CD4-positive, alpha-beta T cell treated with Interleukin-4 for 1 hour (primary cell): Measurements from ENCODE around the gene TSPAN18.
A peak's percentile ranks its signal among the peaks of the same experiment; 100 is the strongest.

Experiments
- DNase-seq, 2 donors: peaks; one replicate each; pipeline ENCODE4 v3.0.0-alpha.2; 2020 to 2022

The TSPAN18 gene, protein sequence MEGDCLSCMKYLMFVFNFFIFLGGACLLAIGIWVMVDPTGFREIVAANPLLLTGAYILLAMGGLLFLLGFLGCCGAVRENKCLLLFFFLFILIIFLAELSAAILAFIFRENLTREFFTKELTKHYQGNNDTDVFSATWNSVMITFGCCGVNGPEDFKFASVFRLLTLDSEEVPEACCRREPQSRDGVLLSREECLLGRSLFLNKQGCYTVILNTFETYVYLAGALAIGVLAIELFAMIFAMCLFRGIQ

DNA sequence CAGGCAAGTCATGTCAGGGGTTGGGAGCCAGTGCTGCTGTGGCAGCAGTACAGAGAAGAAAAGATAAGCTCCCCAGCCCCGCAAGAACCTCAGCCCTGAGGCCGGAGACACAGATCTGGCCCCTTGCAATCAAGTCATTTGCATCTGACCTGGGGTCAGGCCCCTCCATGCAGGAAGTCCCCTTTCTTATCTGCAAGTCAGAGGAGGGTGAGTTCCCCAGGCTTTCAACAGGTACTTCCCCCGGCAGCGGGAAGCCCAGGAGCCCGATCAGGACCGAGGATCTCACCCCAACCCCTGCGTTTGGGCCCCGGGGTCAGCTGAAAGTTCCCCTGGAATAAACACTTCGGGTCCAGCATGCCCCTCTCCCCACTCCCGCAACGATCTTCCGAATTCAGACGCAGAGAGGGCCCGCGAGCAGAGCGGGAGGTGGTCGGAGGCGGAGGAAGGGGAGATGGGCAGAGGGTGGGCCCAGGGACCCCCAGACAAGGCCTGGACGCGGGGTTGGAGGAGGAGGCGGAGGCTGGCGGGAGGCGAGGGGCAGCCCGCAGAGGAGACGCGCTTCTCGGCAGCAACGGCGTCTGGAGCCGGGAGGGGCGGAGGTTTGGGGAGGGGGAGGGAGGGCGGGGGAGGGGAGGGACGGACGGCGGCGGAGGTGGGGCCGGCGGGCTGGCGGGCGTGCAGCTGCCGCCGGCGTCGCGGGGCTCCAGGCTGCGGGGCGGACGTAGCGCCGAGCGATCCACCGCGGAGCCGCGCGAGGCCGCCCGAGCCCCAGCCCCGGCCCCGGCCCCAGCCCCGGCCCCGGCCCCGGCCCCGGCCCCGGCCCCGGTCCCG lies at the start of gene TSPAN18:
Gene TSPAN18 (plus strand): TSS at position 680 of the 831 bp plus-strand sequence. CDS start 179,455 bp downstream, outside the sequence.
- peak; percentile 23 to 57 for DNase-seq

DNA sequence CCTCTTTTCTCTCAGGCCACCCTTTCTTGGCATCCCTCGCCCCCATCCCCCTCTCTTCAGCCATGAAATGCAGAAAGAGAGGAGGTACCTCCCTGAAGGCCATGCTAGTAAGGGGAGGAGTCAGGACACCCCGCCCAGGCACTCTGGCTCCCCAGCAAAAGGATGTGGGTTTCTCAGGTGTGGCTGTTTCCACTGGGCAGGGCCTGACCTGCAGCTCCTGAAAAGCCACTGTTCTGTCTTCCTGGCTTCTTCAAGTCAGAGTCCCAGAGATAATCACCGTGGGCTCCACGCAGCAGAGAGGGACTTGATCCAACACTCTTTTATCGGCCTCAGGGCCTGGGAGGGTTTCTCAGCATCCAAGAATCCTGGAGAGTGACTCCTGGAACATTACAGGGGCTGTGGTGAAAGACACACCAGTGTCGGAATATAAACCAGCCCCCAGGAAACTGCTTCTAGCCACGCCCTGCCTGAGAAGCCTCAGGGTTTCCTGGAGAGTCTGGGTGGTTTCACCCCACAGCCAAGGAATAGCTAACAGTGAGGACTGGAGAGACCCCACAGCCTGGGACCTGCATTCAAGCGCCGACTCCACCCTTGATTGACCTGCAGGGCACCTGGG lies 45.7 kb upstream of the TSPAN18 start:
- DNase-seq: peak; percentile 43 to 71

DNA sequence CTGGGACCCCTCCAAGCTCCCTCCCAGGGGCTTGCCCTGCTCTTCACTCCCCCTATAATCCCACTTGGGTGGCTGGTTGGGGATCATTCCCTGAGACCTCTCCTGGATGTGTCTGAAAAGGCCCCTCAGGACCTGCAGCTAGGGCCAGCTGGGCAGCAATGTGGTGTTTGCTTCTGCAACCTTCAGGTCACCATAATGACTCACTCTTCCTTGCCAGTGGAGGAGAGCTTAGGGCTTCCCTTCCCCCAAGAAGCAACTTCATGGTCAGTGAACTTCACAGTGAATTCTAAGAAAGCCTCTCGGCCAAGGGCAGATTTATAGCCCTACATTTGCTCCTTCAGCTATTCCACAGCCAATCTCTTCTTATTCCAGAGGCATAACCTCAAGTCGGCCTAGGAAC lies 45.1 kb upstream of the TSPAN18 start:
- no peak for DNase-seq

DNA sequence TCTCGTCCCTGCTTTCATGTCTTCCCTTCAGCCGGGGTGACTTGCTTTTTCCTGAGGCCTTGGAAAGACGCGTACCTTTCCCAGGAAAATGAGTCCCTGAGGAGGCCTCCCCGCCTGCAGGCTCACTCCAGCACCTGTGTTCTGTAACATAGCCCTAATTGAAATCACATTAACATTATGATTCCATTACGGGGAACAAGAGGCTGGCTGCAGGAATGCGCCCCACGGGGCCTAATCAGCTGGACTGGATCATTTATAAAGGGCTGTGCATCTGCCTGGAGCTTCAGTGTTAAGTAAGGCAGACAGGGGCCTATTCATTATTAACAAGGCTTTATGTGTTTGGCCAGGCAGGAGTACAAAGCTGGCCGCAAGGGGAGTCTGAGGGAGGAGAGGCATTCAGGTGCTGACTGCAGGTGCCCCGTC lies 41.9 kb upstream of the TSPAN18 start:
- DNase-seq: no peak

DNA sequence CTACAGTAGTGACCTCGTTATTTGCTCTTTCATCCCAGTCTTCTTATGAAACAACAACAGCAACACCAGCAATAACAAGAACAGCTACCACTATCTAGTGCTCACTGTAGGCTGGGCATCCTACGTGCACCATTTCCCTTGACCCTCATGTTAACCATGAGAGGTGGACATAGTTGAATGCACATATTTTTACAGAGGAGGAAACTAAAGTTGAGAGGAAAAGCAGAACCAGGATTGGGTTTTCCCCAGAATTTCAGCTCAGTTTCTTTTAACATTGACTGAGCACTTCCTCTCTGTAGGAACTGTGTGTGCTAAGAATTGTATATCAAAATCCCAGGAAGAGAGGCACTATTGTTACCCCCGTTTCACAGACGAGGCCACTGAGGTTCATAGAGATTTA lies 39.4 kb upstream of the TSPAN18 start:
- DNase-seq: no peak

DNA sequence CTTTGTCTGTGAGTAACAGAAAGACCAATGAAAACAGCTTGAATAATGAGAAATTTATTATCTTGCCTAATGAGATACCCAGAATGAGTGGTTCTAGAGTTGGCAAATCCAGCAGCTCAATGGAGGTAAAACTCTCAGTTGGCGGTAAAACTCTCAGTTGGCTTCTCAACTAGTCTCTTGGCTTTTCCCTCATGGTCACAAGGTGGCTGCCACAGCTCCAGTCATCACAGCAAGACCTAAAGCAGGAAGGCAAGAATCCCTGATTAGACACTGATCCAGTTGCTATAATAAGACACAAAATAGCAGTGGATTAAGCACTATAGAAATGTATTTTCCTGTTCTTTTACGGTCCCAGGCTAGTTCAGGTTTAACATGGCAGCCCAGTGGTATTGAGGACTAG lies 37.5 kb upstream of the TSPAN18 start:
- DNase-seq: no peak

DNA sequence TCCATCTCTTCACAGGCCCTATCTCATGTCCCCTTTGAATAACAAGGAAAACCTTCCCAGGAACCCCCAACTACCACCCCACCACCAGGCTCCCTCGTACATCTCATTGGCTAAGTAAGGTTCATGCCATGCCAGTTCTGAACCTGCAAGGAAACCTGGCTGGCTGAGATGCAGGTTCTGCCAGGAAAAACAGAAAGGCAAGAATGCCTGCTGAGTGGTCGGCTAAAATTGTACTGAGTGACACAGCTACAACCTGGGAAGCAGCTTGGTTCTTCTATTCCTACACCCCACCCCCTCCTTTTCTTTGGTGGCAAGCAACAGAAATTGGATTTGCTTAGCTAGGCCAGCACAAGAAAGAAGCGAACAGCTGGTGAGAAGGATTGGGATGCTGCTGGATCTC lies 36.1 kb upstream of the TSPAN18 start:
- DNase-seq: no peak

DNA sequence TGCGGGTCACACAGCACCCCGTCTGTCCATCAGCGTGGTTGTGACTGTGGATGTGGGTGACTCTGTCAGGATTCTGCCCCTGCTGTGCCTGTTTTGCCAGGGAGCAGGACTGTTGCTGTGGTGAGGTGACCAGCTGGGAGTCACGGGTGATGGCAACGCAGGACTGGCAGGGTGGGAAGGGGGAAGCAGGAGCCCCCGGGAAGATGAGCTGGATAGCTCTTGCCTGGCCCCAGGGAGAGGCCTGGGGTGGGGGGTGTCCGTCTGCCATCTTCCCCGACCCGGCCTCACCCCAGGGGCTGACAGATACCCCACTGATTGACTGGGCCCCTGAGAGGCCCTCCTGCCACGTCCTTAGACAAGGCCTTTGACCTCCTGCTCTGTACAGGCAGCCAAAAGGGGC lies 34.3 kb upstream of the TSPAN18 start:
- DNase-seq: no peak

DNA sequence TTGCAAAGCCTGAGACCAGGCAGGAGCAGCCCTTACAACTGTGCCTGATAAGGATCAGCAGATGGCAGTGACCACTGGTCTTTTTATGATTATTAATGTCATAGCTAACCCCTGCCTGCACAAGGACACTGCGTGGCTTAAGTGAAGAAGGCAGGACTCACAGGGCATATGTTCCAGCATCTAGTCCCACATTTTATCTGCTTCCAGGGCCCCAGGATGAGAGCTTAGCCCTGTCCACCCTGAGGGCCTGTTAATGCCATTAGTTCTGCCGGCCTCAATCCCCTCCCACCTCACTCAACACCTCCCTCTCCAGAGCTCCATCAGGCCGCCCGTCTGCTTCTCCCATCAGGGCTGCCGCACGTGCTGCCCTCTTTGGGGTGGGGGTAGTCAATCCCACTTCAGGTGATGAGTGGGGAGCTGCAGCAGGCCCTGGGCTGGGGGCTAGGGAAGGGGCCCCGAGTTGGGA lies 33.1 kb upstream of the TSPAN18 start:
- DNase-seq: no peak

DNA sequence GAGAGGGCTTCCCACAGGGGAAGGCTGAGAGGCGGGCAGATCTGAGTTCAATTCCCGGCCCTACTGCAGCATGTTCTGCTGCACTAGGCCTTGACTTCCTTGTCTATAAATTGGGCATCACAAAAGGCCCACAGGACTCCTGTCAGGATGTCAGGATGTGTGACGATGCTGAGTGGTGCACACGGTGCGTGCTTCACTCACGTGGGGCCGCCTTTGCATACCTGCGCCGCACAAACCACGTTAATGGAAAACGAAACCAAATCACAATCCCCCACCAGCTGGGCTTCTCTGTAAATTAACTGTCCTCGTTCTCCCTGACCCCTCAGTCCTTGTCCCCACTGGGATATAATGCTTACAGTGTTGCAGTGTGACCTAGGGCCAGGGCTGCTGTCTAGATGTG lies 32.3 kb upstream of the TSPAN18 start:
- DNase-seq: peak in 1 of 2 donors; percentile 24

DNA sequence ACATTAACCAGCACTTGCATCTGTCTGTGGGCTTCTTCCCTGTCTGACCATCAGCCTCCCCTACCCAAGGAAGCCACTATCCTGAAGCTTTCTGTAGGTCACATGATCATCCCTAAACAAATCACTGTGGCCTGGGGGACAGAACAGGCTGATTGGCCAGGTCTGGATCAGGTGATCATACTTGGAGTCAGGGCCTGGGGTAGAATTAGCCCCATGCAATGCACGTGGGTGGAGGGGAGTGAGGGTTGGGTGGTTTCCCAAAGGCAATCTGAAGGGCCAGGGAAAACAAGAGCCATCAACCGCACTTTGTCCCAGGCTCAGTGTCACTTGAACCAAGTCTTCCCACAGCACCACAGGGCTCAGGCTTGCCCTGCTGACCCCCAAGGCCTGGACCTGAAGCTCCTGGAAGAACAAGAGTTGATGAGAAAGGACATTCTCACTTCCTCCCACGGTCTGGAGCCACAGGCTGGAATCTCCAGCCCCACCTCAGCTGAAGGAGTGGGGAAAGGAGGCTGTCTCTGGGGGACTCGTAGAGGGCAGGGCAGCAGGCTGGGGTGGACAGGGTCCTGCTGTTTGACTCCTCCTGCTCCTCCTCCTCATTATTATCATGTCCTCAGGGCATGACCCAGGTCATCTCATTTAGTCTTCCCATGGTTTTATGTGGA lies 31.5 kb upstream of the TSPAN18 start:
- no peak for DNase-seq

DNA sequence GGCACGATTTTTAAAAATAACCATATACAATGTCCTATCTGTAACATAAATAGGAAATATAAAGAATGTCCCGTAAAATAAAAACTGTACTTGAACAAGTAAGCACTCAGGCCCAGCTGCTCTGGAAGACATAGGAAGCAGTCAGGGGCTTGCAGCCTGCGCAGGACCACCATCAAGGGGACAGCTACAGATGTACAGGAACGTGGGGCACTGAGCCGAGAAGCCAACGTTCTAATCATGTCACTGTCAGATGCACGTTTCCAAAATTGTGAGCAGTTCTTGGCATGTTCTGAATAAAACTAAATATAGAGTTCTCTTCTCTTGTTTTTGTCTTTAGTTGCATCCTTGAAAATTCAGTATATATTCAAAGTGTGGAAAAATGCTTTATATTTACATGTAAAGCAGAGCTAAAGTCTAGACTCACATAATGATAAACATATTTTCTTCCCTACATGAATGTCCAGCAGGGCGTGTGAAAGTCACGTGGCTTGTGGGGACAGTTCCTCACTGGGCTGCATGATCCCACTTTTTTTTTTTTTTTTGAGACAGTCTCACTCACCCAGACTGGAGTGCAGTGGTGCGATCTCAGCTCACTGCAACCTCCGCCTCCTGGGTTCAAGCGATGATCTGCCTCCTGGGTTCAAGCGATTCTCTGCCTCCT lies 28.4 kb upstream of the TSPAN18 start:
- no peak for DNase-seq

DNA sequence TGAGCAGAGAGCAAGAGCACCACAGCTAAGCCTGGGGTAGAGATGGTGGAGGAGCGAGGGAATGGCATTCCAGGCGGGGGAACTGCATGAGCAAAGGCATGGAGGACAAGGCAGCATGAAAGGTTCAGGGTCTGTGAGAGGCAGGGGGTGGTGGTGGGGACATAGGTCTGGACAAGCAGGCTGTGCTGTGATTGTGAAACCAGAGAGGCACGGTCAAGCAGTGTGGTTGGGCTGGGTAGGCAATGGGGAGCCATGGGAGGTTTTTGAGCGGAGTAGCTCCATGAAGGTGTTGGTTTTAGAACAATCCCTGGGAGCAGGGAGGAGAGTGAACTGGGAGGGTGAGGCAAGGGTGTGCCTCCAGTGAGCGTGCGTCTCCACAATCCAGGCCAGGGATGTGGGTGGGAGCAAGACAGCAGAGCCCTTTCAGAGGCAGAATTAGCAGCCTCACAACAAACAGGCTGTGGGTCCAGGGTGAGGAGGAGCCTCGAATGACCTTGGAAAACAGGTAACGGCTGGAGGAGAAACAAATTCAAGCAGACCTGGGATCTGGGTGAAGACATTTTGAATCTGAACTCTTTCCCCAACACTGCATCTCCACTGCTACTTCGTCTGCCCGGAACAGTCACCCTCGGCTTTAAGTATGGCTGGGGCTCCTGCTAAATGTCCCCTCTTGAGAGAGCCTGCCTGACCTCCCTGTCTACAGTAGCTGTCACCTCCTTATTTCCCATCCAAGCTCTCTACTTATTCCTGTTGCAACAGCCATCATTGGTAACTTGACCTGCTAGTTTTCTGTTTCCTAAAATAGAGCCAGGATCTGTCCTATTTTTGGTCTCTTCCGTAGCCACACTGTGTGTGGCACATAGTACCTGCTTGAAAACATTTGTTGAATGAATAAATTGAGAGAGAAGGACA lies 27.0 kb upstream of the TSPAN18 start:
- no peak for DNase-seq

DNA sequence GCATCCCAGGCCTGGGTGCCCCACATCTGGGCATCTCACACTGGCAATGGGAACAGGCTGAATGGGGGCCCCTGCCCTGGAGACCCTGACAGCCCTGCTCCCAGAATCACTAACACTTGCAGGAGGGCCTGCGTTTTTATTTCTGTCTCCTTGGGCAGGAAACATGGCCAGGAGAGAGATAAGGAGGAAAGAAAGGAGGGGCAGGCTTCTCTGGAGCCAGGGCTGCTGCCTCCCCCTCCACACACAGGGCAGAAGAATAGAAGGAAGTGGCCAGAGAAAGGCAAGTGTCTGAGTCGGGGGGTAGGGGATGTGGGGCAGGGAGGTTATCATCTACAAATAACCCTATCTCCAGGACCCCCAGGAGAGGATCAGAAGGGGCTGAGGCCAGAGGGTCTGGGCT lies 25.5 kb upstream of the TSPAN18 start:
- no peak for DNase-seq

DNA sequence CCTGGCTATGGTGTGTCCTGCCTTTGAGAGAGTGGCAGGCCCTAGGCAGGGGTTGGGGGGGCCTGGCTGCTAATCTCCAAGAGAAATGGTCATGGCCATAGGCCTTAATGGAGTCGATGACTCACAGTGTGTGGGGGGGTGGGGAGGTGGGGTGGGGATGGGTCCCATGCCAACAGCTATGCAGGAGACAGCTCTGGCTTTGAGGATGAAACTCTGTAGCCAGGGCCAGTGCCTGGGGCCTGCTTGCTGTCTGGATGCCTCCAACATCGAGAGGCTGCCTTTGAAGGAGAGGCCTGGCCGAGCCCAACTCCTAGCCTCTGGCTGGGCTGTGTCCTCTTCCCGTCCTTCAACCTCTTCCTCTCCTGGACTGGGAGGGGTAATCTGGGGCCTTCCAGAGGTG lies 23.9 kb upstream of the TSPAN18 start:
- DNase-seq: no peak

DNA sequence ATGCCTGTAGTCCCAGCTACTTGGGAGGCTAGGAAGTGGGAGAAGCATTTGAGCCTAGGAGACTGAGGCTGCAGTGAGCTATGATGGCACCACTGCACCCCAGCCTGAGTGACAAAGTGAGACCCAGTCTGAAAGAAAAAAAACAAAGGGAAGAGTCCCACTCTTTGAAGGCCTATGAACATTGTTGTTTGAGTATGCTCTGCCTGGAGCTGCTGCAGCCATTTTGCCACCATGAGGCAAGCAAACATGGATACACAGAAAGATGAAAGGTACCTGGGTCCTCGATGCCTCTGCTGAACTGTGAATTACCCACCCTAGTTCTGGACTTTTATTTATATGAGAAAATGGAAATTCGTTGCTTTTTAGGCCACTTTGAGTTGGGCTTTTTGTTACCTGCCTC lies 19.7 kb upstream of the TSPAN18 start:
- no peak for DNase-seq

DNA sequence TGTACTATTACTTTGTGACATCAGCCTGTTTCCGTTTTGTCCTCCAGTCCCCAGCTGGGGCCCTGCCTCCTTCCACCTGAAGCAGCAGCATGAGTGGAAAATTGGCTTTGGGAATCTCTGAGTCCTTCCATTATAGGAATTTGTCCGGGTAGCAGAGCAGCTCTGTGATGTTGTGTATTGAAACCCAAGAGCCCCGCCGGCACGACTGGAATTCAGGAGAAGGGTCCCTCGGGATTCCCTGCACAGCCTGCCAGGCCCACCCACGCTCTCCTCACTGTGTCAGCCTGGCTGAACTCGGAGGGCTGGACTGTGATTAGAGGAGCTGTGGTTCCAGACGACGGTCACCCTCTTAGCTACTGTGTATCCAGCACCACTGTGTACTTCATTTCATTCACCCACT lies 18.8 kb upstream of the TSPAN18 start:
- DNase-seq: no peak

DNA sequence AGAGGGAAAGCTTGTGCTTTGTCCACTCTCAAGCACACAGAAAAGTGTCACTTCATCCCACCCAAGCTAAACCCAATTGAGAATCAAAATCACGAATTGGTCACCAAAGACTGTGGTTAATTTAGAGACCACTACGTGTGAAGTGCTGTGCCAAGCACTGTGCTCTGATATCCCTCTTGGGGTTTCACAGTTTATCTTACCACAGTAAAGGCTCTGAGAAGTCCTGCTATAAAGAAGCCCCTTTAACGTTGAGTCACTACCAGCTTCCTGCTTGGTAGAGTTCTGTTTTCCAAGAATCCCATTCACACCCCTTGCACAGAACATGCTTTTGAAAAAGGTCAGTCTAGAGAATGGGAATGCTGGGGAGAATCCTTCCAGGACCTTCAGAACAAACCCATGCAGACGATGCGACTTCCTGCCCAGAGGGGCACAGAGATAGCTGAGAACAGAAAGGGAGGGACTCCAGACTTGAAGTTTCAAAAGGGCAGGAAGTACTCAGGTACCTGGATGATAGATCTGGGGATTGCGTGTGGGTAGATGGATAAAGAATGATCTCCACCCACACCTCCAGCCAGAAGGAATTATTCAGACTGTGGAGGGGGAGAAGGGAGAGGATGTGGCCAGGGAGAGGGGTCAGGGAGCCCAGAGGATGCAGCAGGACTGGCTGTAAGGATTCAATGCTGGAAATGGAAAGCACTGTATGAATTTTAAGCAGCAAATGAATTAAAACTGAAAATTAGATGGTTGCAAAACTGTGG lies 18.1 kb upstream of the TSPAN18 start:
- no peak for DNase-seq

DNA sequence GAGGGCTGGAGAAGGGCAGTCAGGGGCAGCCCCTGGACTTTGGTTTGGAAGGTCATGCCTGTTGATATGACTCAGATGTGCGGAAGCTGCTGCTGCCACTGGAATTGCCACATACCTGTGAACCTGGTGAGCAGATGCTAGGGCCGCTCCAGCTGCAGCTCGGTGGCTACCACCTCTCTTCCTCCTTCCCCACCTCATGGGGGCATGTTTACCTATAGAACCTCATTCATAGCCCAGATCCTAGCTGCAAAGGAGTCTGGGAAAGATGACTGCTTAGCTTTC lies 17.5 kb upstream of the TSPAN18 start:
- DNase-seq: no peak

DNA sequence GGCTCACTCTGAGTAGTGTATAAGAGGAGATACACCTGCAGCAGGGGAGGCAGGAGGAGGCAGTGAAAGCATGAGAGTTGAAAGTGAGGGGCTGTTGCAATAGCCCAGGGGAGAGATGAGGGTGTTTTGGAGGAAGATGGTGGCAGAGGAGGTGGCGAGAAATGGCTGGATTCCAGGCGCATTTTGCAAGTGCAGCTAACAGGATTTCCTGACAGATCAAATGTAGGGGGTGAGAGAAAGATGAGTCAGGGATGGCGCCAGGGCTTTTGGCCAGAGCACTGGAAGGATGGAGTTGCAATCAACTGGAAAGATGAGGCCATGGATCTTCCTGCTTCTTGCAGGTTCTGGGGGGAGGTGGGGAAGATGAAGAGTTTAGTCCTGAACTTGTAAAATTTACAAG lies 16.8 kb upstream of the TSPAN18 start:
- DNase-seq: no peak

DNA sequence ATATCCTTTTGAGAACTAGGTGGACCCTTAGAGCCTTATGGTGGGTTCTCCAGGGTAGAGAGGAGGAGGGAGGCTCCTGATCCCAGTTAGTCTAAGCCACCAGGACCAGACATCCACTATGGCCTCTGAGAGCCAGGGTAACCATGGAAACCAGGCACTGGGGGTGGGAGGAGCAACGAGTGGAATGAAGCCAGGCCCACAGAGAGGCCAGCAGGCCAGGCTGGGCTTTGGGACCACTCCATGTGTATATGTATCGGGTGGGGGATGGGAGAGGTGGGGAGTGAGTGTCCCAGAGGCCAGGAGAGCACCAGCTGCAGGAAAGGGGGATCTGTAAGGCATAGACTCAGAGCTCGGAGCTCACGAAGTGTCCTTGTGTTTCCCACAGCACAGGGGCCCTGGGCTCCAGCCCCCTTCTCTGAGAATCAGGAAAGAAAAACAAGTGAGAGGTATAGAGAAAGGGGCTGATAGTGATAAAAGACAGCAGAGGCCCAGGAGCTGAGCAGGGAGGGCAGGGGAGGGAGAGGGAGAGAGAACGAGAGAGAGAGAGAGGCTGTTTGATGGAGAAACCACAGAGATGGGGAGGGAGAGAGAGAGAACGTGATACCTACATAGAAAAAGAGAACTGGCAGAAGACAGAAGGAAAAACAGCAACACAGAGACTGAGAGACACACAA lies 15.5 kb upstream of the TSPAN18 start:
- no peak for DNase-seq
